Measurements from ENCODE around the gene BICC1.

Gene BICC1

DNA sequence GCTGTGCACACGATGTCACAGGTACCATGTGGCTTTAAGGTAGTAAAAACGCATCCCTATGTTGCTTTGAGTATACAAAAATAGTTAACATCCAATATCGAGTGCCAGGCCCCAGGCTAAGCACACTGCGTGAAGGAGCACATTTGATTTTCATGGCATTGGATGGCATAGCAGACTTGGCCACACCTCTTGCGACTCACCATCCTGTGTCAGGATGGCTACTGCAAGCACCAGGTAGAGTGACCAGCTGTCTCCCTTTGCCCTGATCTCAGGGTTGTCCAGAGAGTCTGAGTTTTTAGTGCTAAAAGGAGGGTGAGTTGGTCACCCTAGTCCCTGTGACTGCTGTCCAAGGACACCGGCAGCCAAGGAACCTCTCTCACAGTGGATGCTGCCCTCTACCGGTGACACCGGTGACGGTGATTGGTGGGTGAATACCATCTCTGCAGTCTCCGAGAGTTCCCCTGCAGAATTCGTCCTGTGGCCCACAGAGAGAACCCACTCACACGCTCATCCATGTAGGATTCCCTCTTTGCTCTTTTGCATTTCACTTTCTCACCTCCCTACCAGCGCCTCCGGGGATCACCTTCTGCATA is 76.1 kb downstream of the BICC1 start:
- Histone ChIP-seq H4K20me1 (ENCODE audit: insufficient read depth, low read length, poor library complexity, severe bottlenecking) (no peaks in the 10 kb centered on the region), H3K9me3 (ENCODE audit: insufficient read depth, low read depth, low read length) (no peaks in the 10 kb centered on the region), H3K4me1 (ENCODE audit: insufficient read depth, low read length, poor library complexity, severe bottlenecking) (no peaks in the 10 kb centered on the region), H3K4me3 (ENCODE audit: low read length, poor library complexity, severe bottlenecking) (no peak overlapping the region), H3K27me3 (ENCODE audit: insufficient read depth, low read length, poor library complexity, severe bottlenecking) (no peaks in the 10 kb centered on the region), H3K9ac (ENCODE audit: low read depth, low read length, poor library complexity, severe bottlenecking) (no peak overlapping the region), H2AFZ (ENCODE audit: low read length) (no peak overlapping the region), H3K9me2 (replicated peaks; ENCODE audit: low read depth, low read length) (no peaks in the 10 kb centered on the region), H3K36me3 (ENCODE audit: insufficient read depth, low read length) (no peaks in the 10 kb centered on the region), H3K79me2 (ENCODE audit: insufficient read depth, low read length) (no peaks in the 10 kb centered on the region), H3K4me2 (ENCODE audit: low read depth, low read length, poor library complexity, severe bottlenecking) (no peak overlapping the region), H3F3A (ENCODE audit: low read depth) (no peaks in the 10 kb centered on the region)
- TF ChIP-seq EZH2phosphoT487 (IDR thresholded peaks at IDR 0.05; ENCODE audit: borderline replicate concordance) = no peak
- TF ChIP-seq, protein P1, sequence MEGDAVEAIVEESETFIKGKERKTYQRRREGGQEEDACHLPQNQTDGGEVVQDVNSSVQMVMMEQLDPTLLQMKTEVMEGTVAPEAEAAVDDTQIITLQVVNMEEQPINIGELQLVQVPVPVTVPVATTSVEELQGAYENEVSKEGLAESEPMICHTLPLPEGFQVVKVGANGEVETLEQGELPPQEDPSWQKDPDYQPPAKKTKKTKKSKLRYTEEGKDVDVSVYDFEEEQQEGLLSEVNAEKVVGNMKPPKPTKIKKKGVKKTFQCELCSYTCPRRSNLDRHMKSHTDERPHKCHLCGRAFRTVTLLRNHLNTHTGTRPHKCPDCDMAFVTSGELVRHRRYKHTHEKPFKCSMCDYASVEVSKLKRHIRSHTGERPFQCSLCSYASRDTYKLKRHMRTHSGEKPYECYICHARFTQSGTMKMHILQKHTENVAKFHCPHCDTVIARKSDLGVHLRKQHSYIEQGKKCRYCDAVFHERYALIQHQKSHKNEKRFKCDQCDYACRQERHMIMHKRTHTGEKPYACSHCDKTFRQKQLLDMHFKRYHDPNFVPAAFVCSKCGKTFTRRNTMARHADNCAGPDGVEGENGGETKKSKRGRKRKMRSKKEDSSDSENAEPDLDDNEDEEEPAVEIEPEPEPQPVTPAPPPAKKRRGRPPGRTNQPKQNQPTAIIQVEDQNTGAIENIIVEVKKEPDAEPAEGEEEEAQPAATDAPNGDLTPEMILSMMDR (conservative IDR thresholded peaks at IDR 0.05; ENCODE audit: low read length) = no peak

DNA sequence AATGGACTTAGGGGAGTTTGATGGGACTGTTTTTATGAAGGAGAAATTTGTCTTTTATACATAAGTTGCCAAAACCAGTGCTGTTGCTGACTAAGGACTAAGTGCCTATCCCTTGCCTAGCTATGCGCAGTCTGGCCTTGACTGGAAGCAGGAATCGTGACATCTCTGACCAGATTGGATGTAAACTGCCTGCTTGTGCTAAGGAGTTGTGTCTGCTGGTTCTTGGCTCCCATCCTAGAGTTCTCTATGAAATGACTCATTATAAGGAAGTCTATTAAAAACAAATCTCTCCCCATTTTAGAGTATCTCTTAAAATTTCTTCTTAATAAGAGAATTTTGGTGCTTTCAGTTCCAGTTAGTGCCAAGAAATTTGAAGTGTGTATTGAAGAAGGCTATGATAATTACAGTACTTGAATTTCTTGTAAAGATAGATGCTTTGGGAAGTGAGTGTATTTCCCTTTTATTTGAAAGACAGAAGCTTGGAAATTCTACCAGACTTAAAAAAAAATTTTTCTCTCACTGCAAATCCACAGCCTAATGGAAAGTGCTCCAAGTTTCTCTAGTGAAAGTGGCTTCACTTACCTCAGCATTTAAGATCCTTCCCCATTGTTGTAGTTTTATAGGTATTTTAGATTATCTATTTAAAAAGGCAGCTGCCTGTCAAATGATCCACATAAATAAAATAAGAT is 77.6 kb downstream of the BICC1 start:
- Histone ChIP-seq H3K36me3 (ENCODE audit: insufficient read depth, low read length) (no peaks in the 10 kb centered on the region), H3K4me1 (ENCODE audit: insufficient read depth, low read length, poor library complexity, severe bottlenecking) (no peaks in the 10 kb centered on the region), H3K9ac (ENCODE audit: low read depth, low read length, poor library complexity, severe bottlenecking) (no peak overlapping the region), H3F3A (ENCODE audit: low read depth) (no peaks in the 10 kb centered on the region), H3K4me3 (ENCODE audit: low read length, poor library complexity, severe bottlenecking) (no peak overlapping the region), H3K9me2 (replicated peaks; ENCODE audit: low read depth, low read length) (no peaks in the 10 kb centered on the region), H3K79me2 (ENCODE audit: insufficient read depth, low read length) (no peaks in the 10 kb centered on the region), H3K9me3 (ENCODE audit: insufficient read depth, low read depth, low read length) (no peaks in the 10 kb centered on the region), H3K27me3 (ENCODE audit: insufficient read depth, low read length, poor library complexity, severe bottlenecking) (no peaks in the 10 kb centered on the region), H2AFZ (ENCODE audit: low read length) (no peak overlapping the region), H3K4me2 (ENCODE audit: low read depth, low read length, poor library complexity, severe bottlenecking) (no peak overlapping the region), H4K20me1 (ENCODE audit: insufficient read depth, low read length, poor library complexity, severe bottlenecking) (no peaks in the 10 kb centered on the region)
- no peak for TF ChIP-seq EZH2phosphoT487 (IDR thresholded peaks at IDR 0.05; ENCODE audit: borderline replicate concordance)
- TF ChIP-seq, protein P1 (conservative IDR thresholded peaks at IDR 0.05; ENCODE audit: low read length) = no peak

DNA sequence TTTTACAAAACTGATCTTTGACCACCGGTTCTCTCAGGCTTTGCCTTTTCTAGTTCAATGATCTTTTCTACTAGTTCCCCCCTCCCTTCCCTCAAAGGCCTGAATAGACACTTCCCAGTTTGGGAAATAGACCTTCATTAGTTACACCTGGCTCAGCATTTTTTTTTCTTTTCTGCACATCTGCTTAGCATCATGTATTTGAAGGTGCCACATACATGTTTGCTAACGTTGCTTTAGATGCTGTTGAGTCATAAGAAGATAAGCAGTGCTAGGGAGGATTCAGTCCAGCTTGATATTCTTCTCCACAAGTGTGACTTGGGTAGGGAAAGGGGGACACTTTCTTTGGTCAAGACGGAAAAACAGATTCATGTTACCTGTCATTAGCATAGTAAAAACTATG is 78.3 kb downstream of the BICC1 start:
- TF ChIP-seq, protein P1 (conservative IDR thresholded peaks at IDR 0.05; ENCODE audit: low read length) = no peak
- TF ChIP-seq EZH2phosphoT487 (IDR thresholded peaks at IDR 0.05; ENCODE audit: borderline replicate concordance) = no peak
- Histone ChIP-seq H3K4me3 (ENCODE audit: low read length, poor library complexity, severe bottlenecking) (no peak overlapping the region), H3F3A (ENCODE audit: low read depth) (no peaks in the 10 kb centered on the region), H3K4me1 (ENCODE audit: insufficient read depth, low read length, poor library complexity, severe bottlenecking) (no peaks in the 10 kb centered on the region), H3K36me3 (ENCODE audit: insufficient read depth, low read length) (no peaks in the 10 kb centered on the region), H4K20me1 (ENCODE audit: insufficient read depth, low read length, poor library complexity, severe bottlenecking) (no peaks in the 10 kb centered on the region), H3K9me2 (replicated peaks; ENCODE audit: low read depth, low read length) (no peaks in the 10 kb centered on the region), H3K79me2 (ENCODE audit: insufficient read depth, low read length) (no peaks in the 10 kb centered on the region), H3K4me2 (ENCODE audit: low read depth, low read length, poor library complexity, severe bottlenecking) (no peak overlapping the region), H3K27me3 (ENCODE audit: insufficient read depth, low read length, poor library complexity, severe bottlenecking) (no peaks in the 10 kb centered on the region), H3K9ac (ENCODE audit: low read depth, low read length, poor library complexity, severe bottlenecking) (no peak overlapping the region), H2AFZ (ENCODE audit: low read length) (no peak overlapping the region), H3K9me3 (ENCODE audit: insufficient read depth, low read depth, low read length) (no peaks in the 10 kb centered on the region)
